OCI-LY3 (cell line): ENCODE measurements around the gene AASDH.

Experiments
- H2AFZ ChIP-seq: fragments of 200-600, 300-600 bp; shearing (Covaris generic); 2 replicates; pipeline ENCODE4 v1.6.0; 2014; ENCODE audit warnings: antibody characterized with exemption, low read depth, low read length
- H3K27ac ChIP-seq: fragments of 200-600, 300-600 bp; sonication (generic); 2 replicates; pipeline ENCODE4 v1.5.1; 2014; ENCODE audit warnings: mild to moderate bottlenecking, low read length, moderate library complexity, mixed read lengths
- H3K27me3 ChIP-seq: fragments of 200-600, 300-600 bp; sonication (generic); 2 replicates; pipeline ENCODE4 v1.6.1; 2014; ENCODE audit warnings: low read depth, low read length, mixed read lengths
- H3K36me3 ChIP-seq: fragments of 200-600, 300-600 bp; sonication (generic); replicated peaks from 2 replicates; pipeline ENCODE3; 2014; ENCODE audit warnings: low read depth, low read length, mixed read lengths
- H3K4me1 ChIP-seq: fragments of 300-600, 200-600 bp; sonication (generic); 2 replicates; pipeline ENCODE4 v1.6.1; 2014; ENCODE audit warnings: low read length, mixed read lengths
- H3K4me2 ChIP-seq: fragments of 200-600, 300-600 bp; sonication (generic); 2 replicates; pipeline ENCODE4 v1.6.1; 2014; ENCODE audit warnings: low read length, mixed read lengths
- H3K4me3 ChIP-seq: fragments of 300-600, 200-600 bp; sonication (generic); 2 replicates; pipeline ENCODE4 v1.5.1; 2014; ENCODE audit warnings: antibody characterized with exemption, mild to moderate bottlenecking, low read length, moderate library complexity
- H3K79me2 ChIP-seq: fragments of 300-600, 200-600 bp; shearing (Covaris generic); 2 replicates; pipeline ENCODE4 v1.6.1; 2014; ENCODE audit warnings: mild to moderate bottlenecking, low read length, mixed read lengths
- H3K9ac ChIP-seq: fragments of 300-600, 200-600 bp; shearing (Covaris generic); 2 replicates; pipeline ENCODE4 v1.6.0; 2014; ENCODE audit warnings: mild to moderate bottlenecking, low read length, moderate library complexity
- H3K9me3 ChIP-seq: fragments of 200-600, 300-600 bp; shearing (Covaris generic); 2 replicates; pipeline ENCODE4 v1.6.1; 2014; ENCODE audit warnings: low read length, mixed read lengths; ENCODE audit not compliant: insufficient read depth
- H4K20me1 ChIP-seq: fragments of 200-600, 300-600 bp; sonication (generic); 2 replicates; pipeline ENCODE4 v1.6.1; 2016; ENCODE audit warnings: low read length, mixed read lengths; ENCODE audit not compliant: insufficient read depth
- EZH2phosphoT487 ChIP-seq: fragments of 200-600 bp; shearing (Covaris generic); IDR thresholded peaks from 2 replicates; pipeline ENCODE4 v1.6.1; 2018; ENCODE audit warnings: antibody characterized with exemption, mixed run types, low read depth
- TF ChIP-seq, protein P1 (sequence below): fragments of 200-600, 300-600 bp; sonication (generic); IDR thresholded peaks from 2 replicates; pipeline ENCODE4 v1.5.1; 2014; ENCODE audit warnings: antibody characterized with exemption, low read length, low read depth

The AASDH gene

GRCh38 chr4:56389558-56389957 lies 2.3 kb upstream of the AASDH start:
- Histone ChIP-seq H3K36me3 (peaks cover 7% of the 10 kb centered on the region), H3K9me3 (no peaks in the 10 kb centered on the region), H3K4me2 (no peak overlapping the region; the same call in 1 of the 2 replicates), H3K27me3 (no peaks in the 10 kb centered on the region), H3K4me1 (peaks cover 23% of the 10 kb centered on the region), H2AFZ (no peak overlapping the region), H3K79me2 (peaks cover 43% of the 10 kb centered on the region), H3K4me3 (no peak overlapping the region), H3K27ac (no peak overlapping the region), H3K9ac (no peak overlapping the region), H4K20me1 (no peaks in the 10 kb centered on the region)
- TF ChIP-seq EZH2phosphoT487: no peak
- TF ChIP-seq, protein P1, sequence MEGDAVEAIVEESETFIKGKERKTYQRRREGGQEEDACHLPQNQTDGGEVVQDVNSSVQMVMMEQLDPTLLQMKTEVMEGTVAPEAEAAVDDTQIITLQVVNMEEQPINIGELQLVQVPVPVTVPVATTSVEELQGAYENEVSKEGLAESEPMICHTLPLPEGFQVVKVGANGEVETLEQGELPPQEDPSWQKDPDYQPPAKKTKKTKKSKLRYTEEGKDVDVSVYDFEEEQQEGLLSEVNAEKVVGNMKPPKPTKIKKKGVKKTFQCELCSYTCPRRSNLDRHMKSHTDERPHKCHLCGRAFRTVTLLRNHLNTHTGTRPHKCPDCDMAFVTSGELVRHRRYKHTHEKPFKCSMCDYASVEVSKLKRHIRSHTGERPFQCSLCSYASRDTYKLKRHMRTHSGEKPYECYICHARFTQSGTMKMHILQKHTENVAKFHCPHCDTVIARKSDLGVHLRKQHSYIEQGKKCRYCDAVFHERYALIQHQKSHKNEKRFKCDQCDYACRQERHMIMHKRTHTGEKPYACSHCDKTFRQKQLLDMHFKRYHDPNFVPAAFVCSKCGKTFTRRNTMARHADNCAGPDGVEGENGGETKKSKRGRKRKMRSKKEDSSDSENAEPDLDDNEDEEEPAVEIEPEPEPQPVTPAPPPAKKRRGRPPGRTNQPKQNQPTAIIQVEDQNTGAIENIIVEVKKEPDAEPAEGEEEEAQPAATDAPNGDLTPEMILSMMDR: no peak

DNA sequence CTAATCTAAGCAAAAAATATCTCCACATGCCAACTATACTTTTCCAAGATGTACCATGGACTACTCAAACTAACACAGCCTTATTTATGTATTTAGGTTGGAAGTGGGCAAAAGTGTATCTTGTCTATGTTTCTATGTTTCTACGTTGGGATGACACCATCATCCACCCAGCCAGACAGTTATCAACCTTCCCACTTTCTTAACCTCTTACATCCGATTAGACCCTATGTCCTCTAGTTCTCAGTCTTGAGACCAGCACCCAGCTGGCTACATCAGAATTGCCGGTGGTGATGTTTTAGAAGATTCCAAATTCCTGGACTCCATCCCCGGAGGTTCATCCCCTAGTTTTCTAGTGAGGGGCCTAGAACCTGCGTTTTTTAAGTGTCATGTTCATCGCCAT lies 1.0 kb upstream of the AASDH start:
- H3K27me3 ChIP-seq: no peaks in the 10 kb centered on the region
- peak overlapping the region; percentile 90 for H3K4me2 ChIP-seq
- H3K36me3 ChIP-seq: peaks cover 7% of the 10 kb centered on the region
- no peak for TF ChIP-seq EZH2phosphoT487
- TF ChIP-seq, protein P1: no peak
- H2AFZ ChIP-seq: no peak overlapping the region
- no peaks in the 10 kb centered on the region for H4K20me1 ChIP-seq
- H3K79me2 ChIP-seq: peaks cover 43% of the 10 kb centered on the region
- peak overlapping the region; percentile 91 for H3K4me3 ChIP-seq
- no peak overlapping the region for H3K27ac ChIP-seq
- no peaks in the 10 kb centered on the region for H3K9me3 ChIP-seq
- peaks cover 23% of the 10 kb centered on the region for H3K4me1 ChIP-seq
- H3K9ac ChIP-seq: peak overlapping the region; percentile 85; the same call in 1 of the 2 replicates

GRCh38 chr4:56386091-56386490 lies 1.2 kb downstream of the AASDH start:
- no peaks in the 10 kb centered on the region for H3K36me3 ChIP-seq
- TF ChIP-seq, protein P1: no peak
- no peak for TF ChIP-seq EZH2phosphoT487
- no peaks in the 10 kb centered on the region for H3K9me3 ChIP-seq
- H3K79me2 ChIP-seq: peaks cover 28% of the 10 kb centered on the region
- H3K27ac ChIP-seq: no peak overlapping the region; the same call in 1 of the 2 replicates
- peak overlapping the region; percentile 91 for H3K4me3 ChIP-seq
- peaks cover 23% of the 10 kb centered on the region for H3K4me1 ChIP-seq
- H2AFZ ChIP-seq: no peak overlapping the region
- no peaks in the 10 kb centered on the region for H4K20me1 ChIP-seq
- no peak overlapping the region for H3K9ac ChIP-seq
- H3K27me3 ChIP-seq: no peaks in the 10 kb centered on the region
- peak overlapping the region; percentile 46 for H3K4me2 ChIP-seq

DNA sequence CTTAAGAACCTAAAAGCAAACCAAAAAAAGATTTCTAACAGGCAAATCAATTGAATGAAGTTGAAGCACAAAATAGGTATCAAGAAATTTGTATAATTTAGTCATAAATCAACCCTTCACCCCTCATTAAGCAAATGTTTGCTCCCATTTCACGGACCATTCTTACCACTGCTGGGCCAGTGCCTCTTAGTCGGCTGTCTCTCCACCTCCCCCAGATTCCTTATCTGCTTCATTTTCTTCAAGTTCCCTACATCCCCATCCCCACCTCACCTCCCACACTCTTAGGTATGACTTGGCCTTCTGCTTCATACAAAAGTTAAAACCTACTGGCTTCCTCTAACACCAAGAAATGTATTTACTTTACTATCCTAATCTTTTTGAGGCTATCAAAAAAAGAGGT lies 11.8 kb downstream of the AASDH start:
- Histone ChIP-seq H3K4me2 (no peak overlapping the region), H3K27ac (no peak overlapping the region), H2AFZ (no peak overlapping the region), H3K36me3 (peaks cover 5% of the 10 kb centered on the region), H4K20me1 (no peaks in the 10 kb centered on the region), H3K4me1 (no peaks in the 10 kb centered on the region), H3K9ac (no peak overlapping the region), H3K9me3 (no peaks in the 10 kb centered on the region), H3K27me3 (no peaks in the 10 kb centered on the region), H3K79me2 (no peaks in the 10 kb centered on the region), H3K4me3 (no peak overlapping the region)
- TF ChIP-seq, protein P1: no peak
- TF ChIP-seq EZH2phosphoT487: no peak
